Measurements from ENCODE around the gene ALDH16A1.

The ALDH16A1 gene

GRCh38 chr19:49490287-49491029, 37.4 kb downstream of the ALDH16A1 start:
- DNase-seq: no peak

- DNase-seq: no peak
These were observed 38.2 kb downstream of the ALDH16A1 start for GRCh38 chr19:49491030-49491803.

GRCh38 chr19:49491804-49492572, 39.0 kb downstream of the ALDH16A1 start:
- DNase-seq: no peak

- no peak for DNase-seq
These were observed 39.8 kb downstream of the ALDH16A1 start for GRCh38 chr19:49492573-49493405.

- no peak for DNase-seq
These were observed 43.6 kb downstream of the ALDH16A1 start for GRCh38 chr19:49496574-49497008.

GRCh38 chr19:49497047-49497788, 44.2 kb downstream of the ALDH16A1 start:
- no peak for DNase-seq

GRCh38 chr19:49497789-49498103, 44.7 kb downstream of the ALDH16A1 start:
- no peak for DNase-seq

GRCh38 chr19:49498475-49498874, 45.5 kb downstream of the ALDH16A1 start:
- no peak for DNase-seq

GRCh38 chr19:49499030-49499670, 46.1 kb downstream of the ALDH16A1 start:
- no peak for DNase-seq

GRCh38 chr19:49502866-49503581, 50.0 kb downstream of the ALDH16A1 start:
- DNase-seq: no peak

GRCh38 chr19:49503582-49503962, 50.5 kb downstream of the ALDH16A1 start:
- DNase-seq: no peak

- DNase-seq: no peak
These were observed 53.6 kb downstream of the ALDH16A1 start for GRCh38 chr19:49506575-49507105.

GRCh38 chr19:49507803-49508494, 54.9 kb downstream of the ALDH16A1 start:
- no peak for DNase-seq

- DNase-seq: no peak
These were observed 60.1 kb downstream of the ALDH16A1 start for GRCh38 chr19:49512970-49513745.

- no peak for DNase-seq
These were observed 60.7 kb downstream of the ALDH16A1 start for GRCh38 chr19:49513746-49514118.

- DNase-seq: no peak
These were observed 61.1 kb downstream of the ALDH16A1 start for GRCh38 chr19:49514151-49514550.

- DNase-seq: no peak
These were observed 62.7 kb downstream of the ALDH16A1 start for GRCh38 chr19:49515767-49516166.

- no peak for DNase-seq
These were observed 65.0 kb downstream of the ALDH16A1 start for GRCh38 chr19:49518033-49518432.

All from NK-92 treated with Interleukin-12 subunit alpha and Interleukin-12 subunit beta, amount 100 ng/mL, for 24 hours (cell line).